NCI-H1105 treated with DMSO at 0.1 percent for 48 hours (cell line): ENCODE results near the gene BARX1.
"Not testable (repeated sequence)": the region's sequence is repeated elsewhere in the genome, so short reads cannot be mapped to it uniquely, and the experiment has no call there.

Source experiments
- DNase-seq: peaks from one replicate; lab custom pipeline; 2025; lab: John Stamatoyannopoulos, UW

The BARX1 gene

DNA sequence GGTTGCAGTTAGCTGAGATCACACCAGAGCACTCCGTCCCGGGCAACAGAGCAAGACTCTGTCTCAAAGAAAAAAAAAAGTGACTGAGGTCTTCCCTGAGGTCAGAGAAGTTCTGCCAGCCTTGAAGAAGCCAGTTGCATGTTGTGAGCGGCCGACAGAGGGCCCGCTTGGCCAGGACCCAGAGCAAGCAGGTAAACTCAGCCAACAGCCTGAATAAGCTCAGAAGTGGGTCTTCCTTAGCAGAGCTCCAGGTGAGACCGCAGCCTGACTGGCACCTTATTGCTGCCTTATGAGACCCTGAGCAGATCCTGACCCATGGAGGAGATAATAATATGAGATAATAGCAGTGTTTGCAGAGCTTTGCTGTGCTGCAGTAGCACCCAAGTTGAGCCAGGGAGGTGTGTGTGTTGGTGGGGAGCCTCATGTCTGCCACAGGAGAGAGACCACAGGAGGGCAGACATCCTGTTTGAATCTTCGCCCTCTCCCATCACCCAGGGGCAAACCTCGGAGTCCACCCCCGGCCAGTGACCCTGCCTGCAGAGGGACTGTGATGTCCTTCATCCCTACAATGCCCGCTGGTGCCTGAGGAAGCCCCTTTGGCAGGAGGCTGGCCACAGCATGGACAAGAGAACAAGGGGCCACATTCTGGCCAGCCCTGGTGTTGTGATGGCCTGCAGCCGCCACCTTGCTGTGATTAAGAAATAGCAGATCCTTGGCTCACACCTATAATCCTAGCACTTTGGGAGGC lies 10.8 kb upstream of the BARX1 start:
- DNase-seq, result no peak

DNA sequence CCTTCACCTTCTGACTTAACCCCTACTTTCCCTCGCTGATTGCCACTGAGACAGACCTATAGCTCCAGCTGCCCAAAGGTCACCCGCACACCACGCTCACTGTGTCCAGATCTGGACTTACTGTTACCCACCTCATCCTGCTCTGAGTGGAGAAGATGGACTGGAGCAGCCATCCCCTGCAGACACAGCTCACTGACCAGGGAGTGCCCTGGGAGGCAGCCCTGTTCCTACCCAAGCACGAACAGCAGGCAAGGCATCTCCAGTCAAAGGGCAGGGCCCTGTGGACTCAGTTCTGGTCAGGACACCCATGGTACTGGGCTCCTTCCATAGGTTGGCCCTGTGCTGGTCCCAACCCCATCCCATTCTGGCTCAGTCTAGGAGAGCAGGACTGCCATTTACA lies 9.5 kb upstream of the BARX1 start:
- no peak for DNase-seq

DNA sequence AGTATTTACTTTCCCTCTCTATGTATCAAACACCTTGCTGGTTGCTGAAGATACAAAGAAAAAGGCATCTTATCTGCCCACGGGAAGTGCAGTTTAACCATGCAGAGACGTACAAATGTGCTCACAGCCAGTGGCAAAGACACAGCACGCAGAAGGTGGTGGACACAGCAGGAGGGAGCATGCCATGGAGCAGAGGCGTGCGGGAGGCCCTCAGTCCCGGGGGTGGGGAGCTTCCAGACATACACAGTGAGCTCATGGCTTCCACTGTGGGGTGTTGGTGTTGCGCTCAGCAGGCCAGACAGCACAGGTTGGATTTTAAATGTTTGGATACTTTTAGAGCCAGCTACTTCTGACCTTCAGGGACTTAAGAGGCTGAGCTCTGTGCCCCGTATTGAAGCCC lies 8.8 kb upstream of the BARX1 start:
- no peak for DNase-seq

DNA sequence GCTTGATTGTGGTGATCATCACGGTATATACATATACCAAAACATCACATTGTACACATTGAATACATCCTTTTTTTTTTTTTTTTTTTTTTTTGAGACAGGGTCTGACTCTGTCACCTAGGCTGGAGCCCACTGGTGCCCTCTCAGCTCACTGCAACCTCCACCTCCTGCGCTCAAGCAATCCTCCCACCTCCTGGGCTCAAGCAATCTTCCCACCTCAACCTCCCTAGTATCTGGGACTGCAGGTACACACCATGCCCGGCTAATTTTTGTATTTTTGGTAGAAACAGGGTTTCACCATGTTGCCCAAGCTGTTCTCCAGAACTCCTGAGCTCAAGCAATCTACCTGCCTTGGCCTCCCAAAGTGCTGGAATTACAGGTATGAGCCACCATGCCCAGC lies 8.3 kb upstream of the BARX1 start:
- not testable (repeated sequence) for DNase-seq

GRCh38 chr9:93962561-93963440 lies 7.6 kb upstream of the BARX1 start:
- DNase-seq, result peak; percentile 76

- no peak for DNase-seq
These were observed 6.9 kb upstream of the BARX1 start for GRCh38 chr9:93962017-93962416.

DNA sequence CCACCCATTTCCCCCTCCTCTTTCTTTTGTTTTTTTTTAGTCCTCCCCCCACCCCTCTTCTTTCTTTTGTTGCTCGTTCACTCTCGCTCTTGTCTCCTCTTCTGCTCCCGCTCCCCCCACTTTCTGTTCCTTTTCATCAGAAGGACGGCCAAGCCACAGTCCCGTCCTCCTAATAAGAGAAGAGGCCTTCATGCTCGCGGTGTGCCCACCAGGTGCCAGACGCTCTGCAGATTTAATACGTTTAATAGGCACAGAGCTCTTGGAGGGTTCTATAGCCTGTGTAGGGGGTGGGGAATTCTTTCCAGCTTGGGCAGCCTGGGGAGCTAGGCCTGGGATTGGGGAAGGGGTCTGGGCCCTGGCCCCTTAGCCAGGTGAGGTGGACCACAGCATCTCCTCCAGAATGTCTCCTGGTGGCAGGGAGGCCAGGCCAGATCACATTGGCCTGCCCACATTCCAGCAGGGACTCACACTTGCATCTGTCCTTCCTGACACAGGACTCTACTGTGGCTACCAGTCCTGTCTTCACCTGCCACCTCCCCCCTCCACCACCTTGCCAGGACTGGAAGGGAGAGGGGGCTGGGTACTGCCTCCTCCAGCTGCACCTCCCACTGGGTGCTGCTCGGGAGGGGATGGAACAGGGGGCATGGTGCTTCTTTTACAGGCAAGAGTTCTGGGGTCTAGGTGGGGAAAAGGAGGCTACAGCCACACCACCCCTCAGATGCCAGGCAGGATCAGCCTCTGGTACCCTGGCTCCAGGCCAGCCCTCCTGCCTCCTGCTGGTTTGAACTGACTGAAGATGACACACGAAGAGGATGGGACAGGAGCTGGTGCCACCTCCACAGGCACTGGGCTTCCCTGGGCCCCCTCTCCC lies 6.1 kb upstream of the BARX1 start:
- peak; percentile 20 for DNase-seq

GRCh38 chr9:93960221-93960970 lies 5.2 kb upstream of the BARX1 start:
- DNase-seq, result no peak

- DNase-seq, result no peak
These were observed 4.6 kb upstream of the BARX1 start for GRCh38 chr9:93959739-93960154.

GRCh38 chr9:93958819-93959682 lies 3.9 kb upstream of the BARX1 start:
- no peak for DNase-seq

GRCh38 chr9:93958121-93958818 lies 3.1 kb upstream of the BARX1 start:
- no peak for DNase-seq

GRCh38 chr9:93955981-93956784 lies 1.0 kb upstream of the BARX1 start:
- no peak for DNase-seq

- DNase-seq, result no peak
These were observed 607 bp downstream of the BARX1 start for GRCh38 chr9:93954434-93955061.

- no peak for DNase-seq
These were observed 1.4 kb downstream of the BARX1 start for GRCh38 chr9:93953496-93954433.

- DNase-seq, result peak; percentile 64
These were observed 2.2 kb downstream of the BARX1 start for GRCh38 chr9:93952784-93953495.

- no peak for DNase-seq
These were observed 2.9 kb downstream of the BARX1 start for GRCh38 chr9:93952119-93952783.
